HL-60 (cell line): ENCODE results near the gene PDZD8.

Experiments
- GABPA ChIP-seq: IDR thresholded peaks from 2 replicates; pipeline ENCODE4 v1.6.1; 2012; ENCODE audit warnings: low read depth
- SPI1 ChIP-seq: IDR thresholded peaks from 2 replicates; pipeline ENCODE4 v1.6.1; 2012; ENCODE audit warnings: low read depth, mild to moderate bottlenecking, borderline replicate concordance
- TF ChIP-seq, protein P1 (sequence below): IDR thresholded peaks from one replicate; pipeline ENCODE4 v1.5.1; 2011; ENCODE audit warnings: low read length, control low read depth, inconsistent platforms; ENCODE audit not compliant: insufficient read depth

DNA sequence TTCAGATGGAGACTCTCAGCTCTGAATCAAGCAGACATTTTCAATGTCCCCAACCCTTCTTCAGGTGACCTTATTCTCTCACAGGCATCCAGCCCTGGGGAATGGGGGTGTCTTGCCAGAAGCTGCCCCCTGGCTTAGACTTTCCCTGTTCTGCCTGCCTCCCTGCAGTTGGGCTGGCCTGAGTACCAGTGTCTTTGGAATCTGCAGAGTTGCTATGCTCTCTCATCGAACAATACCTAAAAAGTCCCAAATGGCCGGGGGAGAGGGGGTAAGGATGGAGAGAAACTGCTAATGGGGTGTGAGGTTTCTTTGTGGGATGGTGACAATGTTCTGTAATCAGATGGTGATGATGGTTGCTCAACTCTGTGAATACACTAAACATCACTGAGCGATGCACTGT, 113.7 kb downstream of the PDZD8 start:
- TF ChIP-seq, protein P1, sequence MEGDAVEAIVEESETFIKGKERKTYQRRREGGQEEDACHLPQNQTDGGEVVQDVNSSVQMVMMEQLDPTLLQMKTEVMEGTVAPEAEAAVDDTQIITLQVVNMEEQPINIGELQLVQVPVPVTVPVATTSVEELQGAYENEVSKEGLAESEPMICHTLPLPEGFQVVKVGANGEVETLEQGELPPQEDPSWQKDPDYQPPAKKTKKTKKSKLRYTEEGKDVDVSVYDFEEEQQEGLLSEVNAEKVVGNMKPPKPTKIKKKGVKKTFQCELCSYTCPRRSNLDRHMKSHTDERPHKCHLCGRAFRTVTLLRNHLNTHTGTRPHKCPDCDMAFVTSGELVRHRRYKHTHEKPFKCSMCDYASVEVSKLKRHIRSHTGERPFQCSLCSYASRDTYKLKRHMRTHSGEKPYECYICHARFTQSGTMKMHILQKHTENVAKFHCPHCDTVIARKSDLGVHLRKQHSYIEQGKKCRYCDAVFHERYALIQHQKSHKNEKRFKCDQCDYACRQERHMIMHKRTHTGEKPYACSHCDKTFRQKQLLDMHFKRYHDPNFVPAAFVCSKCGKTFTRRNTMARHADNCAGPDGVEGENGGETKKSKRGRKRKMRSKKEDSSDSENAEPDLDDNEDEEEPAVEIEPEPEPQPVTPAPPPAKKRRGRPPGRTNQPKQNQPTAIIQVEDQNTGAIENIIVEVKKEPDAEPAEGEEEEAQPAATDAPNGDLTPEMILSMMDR: no peak
- TF ChIP-seq GABPA (no peak), SPI1 (no peak)
